Retinal pigment epithelial cell (primary cell): ENCODE measurements around the gene ITGA3.

Source experiments
- DNase-seq: peaks from one replicate; pipeline ENCODE4 v3.0.0-alpha.2; 2010; ENCODE audit warnings: low read depth
- H3K4me3 ChIP-seq: 2 replicates; pipeline ENCODE4 v1.5.1; 2011; ENCODE audit warnings: mild to moderate bottlenecking, low read length, control low read depth, moderate library complexity
- TF ChIP-seq, protein P1 (sequence below): conservative IDR thresholded peaks from 2 replicates; pipeline ENCODE4 v1.5.1; 2011; ENCODE audit warnings: low read depth, low read length, control low read depth, inconsistent platforms

ITGA3 gene

DNA sequence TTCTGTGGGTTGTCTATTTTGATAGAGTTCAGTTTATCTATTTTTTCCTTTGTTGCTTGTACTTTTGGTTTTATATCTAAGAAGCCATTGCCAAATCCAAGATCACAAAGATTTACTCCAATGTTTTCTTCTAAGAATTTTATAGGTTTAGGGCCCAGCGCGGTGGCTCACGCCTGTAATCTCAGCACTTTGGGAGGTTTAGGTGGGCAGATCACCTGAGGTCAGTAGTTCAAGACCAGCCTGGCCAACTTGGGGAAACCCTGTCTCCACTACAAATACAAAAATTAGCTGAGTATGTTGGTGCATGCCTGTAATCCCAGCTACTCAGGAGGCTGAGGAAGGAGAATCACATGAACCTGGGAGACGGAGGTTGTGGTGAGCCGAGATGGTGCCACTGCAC is 13.7 kb upstream of the ITGA3 start:
- H3K4me3 ChIP-seq, result no peak overlapping the region
- TF ChIP-seq, protein P1, sequence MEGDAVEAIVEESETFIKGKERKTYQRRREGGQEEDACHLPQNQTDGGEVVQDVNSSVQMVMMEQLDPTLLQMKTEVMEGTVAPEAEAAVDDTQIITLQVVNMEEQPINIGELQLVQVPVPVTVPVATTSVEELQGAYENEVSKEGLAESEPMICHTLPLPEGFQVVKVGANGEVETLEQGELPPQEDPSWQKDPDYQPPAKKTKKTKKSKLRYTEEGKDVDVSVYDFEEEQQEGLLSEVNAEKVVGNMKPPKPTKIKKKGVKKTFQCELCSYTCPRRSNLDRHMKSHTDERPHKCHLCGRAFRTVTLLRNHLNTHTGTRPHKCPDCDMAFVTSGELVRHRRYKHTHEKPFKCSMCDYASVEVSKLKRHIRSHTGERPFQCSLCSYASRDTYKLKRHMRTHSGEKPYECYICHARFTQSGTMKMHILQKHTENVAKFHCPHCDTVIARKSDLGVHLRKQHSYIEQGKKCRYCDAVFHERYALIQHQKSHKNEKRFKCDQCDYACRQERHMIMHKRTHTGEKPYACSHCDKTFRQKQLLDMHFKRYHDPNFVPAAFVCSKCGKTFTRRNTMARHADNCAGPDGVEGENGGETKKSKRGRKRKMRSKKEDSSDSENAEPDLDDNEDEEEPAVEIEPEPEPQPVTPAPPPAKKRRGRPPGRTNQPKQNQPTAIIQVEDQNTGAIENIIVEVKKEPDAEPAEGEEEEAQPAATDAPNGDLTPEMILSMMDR, result no peak
- no peak for DNase-seq

DNA sequence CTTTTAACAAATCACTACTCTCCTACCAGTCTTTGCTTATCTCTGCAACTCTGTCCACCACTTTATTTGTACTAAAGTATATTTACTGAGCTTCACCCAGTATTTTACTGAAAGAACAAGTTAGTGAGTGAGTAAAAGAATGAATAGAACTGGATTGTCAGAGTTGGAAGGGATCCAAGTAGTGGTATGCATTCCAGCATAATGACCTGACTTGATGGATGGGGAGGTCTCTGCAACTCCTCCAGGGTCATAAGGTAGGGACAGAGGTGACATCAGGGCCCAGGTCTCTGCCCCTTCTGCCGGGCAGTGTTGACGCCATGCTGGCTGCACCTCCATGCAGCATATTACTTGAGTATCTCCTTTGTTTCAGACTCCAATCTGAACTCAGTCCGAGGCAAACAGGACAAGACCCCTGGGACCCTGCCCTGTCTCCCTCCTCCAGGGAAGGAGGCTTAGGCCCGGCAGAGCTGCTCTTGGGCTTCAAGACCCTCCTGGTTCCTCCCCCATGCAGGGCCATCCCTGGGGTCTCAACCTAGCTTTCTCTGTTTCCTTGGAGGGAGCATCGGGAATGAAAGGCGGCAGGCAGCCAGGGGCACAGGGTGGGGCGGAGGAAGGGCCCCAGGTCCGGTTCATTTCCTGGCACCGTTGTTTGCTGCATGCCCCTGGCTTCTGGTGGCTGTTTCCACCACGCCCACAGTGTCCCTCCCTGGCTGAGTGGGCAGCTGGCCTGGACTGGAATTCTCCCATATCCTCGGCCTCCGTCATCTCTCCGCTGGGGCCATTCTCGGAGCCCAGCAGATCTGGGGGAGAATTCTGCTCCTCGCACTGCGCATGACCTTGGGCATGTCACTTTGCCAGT is 12.4 kb upstream of the ITGA3 start:
- DNase-seq, result no peak
- TF ChIP-seq, protein P1, result no peak
- no peak overlapping the region for H3K4me3 ChIP-seq

DNA sequence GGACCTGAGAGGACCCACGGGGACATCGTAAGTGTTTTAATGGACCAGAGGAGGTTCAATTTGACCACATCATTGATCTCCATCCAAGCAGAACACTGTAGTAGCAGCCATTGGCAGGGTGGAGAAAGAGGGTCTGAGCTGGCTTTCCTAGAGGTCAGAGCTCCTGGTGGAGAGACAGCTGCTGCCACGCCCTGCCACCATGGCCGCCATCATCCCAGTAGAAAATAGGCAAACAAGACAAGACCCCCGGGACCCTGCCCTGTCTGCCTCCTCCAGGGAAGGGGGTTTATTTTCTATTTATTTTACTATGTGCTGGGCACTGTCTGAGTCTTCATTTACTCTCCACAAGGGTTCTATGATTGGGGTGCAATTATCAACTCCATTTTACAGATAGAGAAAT is 11.4 kb upstream of the ITGA3 start:
- TF ChIP-seq, protein P1, result no peak
- DNase-seq, result no peak
- no peak overlapping the region for H3K4me3 ChIP-seq

DNA sequence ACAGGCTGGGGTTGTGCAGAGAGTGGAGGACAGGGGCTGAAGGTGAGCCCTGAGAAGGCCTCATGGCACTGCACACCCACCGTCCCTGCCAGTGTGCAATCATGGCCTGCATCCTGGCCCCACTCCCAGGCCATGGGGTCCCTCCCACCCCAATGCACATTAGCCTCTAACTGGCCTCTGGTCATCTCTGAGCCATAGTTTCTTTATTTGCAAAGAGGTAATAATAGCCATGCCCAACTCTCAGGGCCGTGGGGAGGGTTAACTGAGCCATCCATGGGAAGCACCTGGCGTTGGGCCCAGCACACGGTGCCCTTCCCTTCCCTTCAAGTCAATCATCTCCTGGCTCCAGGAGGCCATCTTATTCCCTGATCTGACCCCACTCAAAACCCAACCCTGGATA is 10.8 kb upstream of the ITGA3 start:
- no peak for DNase-seq
- no peak overlapping the region for H3K4me3 ChIP-seq
- TF ChIP-seq, protein P1, result no peak

DNA sequence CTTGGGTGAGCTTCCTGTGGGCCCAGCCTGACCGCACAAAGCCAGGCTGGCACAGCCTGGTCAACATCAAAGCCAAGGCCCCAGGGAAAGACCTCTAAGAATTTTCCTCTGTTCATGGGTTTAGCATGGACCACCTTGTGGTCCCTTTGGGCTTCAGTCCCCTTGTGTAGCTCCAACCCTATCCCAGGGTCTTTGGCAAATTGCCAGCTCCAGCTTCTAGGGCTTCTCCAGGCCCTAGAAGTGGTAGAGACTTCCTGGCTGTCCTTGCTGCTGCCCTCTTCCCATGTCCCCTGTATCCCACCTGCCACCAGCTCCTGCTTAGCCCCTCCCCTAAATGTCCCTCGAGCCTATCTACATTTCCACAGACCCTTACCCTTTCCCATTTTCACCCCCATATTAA is 9.7 kb upstream of the ITGA3 start:
- no peak for DNase-seq

DNA sequence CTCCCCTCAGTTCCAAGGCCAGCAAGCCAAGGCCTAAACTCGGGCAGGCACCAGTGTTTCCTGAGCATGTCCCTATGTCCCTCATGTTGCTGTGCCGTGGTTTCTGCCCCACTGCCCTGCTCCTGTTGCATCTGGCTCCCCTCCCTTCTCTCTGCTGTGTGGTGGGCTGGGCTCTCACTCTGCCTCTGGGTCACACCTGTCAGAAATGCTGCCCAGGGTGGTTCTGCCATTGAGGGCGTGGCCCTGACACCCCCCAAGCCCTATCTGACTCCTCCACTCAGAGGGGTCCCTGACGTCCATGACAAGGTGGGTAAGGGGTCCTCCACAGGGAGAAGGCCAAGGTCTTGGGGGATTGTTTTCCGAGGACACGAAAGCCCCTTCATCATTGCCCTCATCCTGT is 9.2 kb upstream of the ITGA3 start:
- H3K4me3 ChIP-seq, result no peak overlapping the region
- DNase-seq, result no peak
- TF ChIP-seq, protein P1, result no peak

More for the DNA sequence above, 9.7 kb upstream of the ITGA3 start:
- TF ChIP-seq, protein P1, result no peak
- no peak overlapping the region for H3K4me3 ChIP-seq

DNA sequence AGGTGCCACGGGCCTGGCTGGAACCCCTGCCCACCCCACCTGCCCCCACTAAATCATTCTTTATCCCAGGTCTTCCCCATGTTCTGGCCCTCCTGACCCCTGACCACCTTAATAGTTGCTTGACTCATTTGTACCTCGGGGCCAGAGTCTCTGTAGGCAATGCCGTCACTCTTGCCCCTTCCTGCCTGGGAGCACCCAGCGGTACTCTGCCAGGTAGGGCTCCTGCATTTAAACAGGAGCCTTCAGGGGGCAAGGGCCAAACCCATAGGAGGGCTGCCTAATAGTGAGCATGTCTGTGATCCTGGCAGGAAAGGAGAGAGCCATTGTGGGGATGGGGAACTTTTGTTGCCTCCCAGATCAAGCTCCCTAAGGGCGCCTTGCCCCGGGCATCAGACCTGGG is 8.8 kb upstream of the ITGA3 start:
- no peak for DNase-seq
- no peak overlapping the region for H3K4me3 ChIP-seq
- TF ChIP-seq, protein P1, result no peak
